ENCODE data around the gene SEC31A.
"Not testable (repeated sequence)": the region's sequence is repeated elsewhere in the genome, so short reads cannot be mapped to it uniquely, and the experiment has no call there.

GRCh38 chr4:82816874-82817273, 74.1 kb downstream of the SEC31A start:
- not testable (repeated sequence) for TF ChIP-seq EP300, CTCF, POLR2A (IDR thresholded peaks at IDR 0.05)

All from sigmoid colon (tissue), 4 donors.